ENCODE data around the gene ZNF396.

GRCh38 chr18:35361570-35362321 lies 15.4 kb downstream of the ZNF396 start:
- TF ChIP-seq CTCF (IDR thresholded peaks at IDR 0.05 in 8 of 11, conservative IDR thresholded peaks at IDR 0.05 in 3 of 11) (no peak), POLR2AphosphoS5 (IDR thresholded peaks at IDR 0.05) (no peak)

Measured in spleen (tissue), 7 donors.